CD4-positive, alpha-beta T cell (primary cell): ENCODE measurements around the gene PPP1R12B. TPM values are rescaled to one million over a fixed set of nuclear protein-coding genes. Genes with fewer than 3 reads are reported as not detected.
"Not testable (repeated sequence)": the region's sequence is repeated elsewhere in the genome, so short reads cannot be mapped to it uniquely, and the experiment has no call there.

Experiments
- ATAC-seq: fragments of 200-7000 bp; cut with Tn5 transposase; one replicate; pipeline ENCODE4 v1.10.0; 2022; ENCODE audit warnings: mild to moderate bottlenecking; ENCODE audit not compliant: poor library complexity
- CTCF ChIA-PET: fragments of 350-600 bp; sonication (Branson Sonifier 250); formaldehyde crosslinking; loops from one replicate; lab custom pipeline; 2021; ENCODE audit warnings: antibody characterized with exemption, inconsistent platforms; lab: Charles Lee
- POLR2A ChIA-PET: fragments of 350-600 bp; sonication (Branson Sonifier 250); formaldehyde crosslinking; loops from one replicate; lab custom pipeline; 2021; ENCODE audit warnings: antibody characterized with exemption, inconsistent platforms; lab: Charles Lee
- DNase-seq, 14 experiments: peaks; one replicate each; pipeline ENCODE4 v3.0.0-alpha.2; 2013 to 2020; ENCODE audit warnings: mixed read lengths in 2 of 14
- H3K27ac ChIP-seq, 2 donors: one replicate each; pipeline versions ENCODE4 v1.5.1 to v1.7.0; 2013; ENCODE audit warnings: low read length in 2 of 2, low read depth in 1 of 2, mild to moderate bottlenecking in 1 of 2
- H3K27me3 ChIP-seq, 2 experiments: 1 replicate in 1 of 2; 2 replicates in 1 of 2; pipeline versions ENCODE4 v1.6.1 to v1.7.0; 2013; ENCODE audit warnings: low read length in 2 of 2, control low read depth in 1 of 2, mild to moderate bottlenecking in 1 of 2, moderate library complexity in 1 of 2; ENCODE audit not compliant: insufficient read depth in 2 of 2, control insufficient read depth in 1 of 2
- H3K36me3 ChIP-seq: one replicate; pipeline ENCODE4 v1.6.1; 2013; ENCODE audit warnings: low read length, control low read depth; ENCODE audit not compliant: insufficient read depth
- H3K4me1 ChIP-seq: one replicate; pipeline ENCODE4 v1.6.1; 2013; ENCODE audit warnings: low read length, control low read depth; ENCODE audit not compliant: insufficient read depth
- H3K4me3 ChIP-seq: one replicate; pipeline ENCODE4 v1.5.1; 2013; ENCODE audit warnings: mild to moderate bottlenecking, low read length, moderate library complexity
- H3K9me3 ChIP-seq, 2 experiments: 1 replicate in 1 of 2; 2 replicates in 1 of 2; pipeline versions ENCODE4 v1.6.1 to v1.7.0; 2013; ENCODE audit warnings: low read length in 2 of 2, mild to moderate bottlenecking in 2 of 2, control low read depth in 1 of 2, moderate library complexity in 1 of 2; ENCODE audit not compliant: control insufficient read depth in 1 of 2, insufficient read depth in 1 of 2
- H3K27ac Mint-ChIP-seq: one replicate; pipeline ENCODE4 v1.8.0; 2020; ENCODE audit warnings: mixed read lengths
- H3K27me3 Mint-ChIP-seq: one replicate; pipeline ENCODE4 v1.8.0; 2021; ENCODE audit warnings: mixed read lengths
- H3K36me3 Mint-ChIP-seq: one replicate; pipeline ENCODE4 v1.8.0; 2021; ENCODE audit warnings: low read depth, mixed read lengths
- H3K4me1 Mint-ChIP-seq: one replicate; pipeline ENCODE4 v1.8.0; 2021; ENCODE audit warnings: low read depth, mixed read lengths
- H3K4me3 Mint-ChIP-seq: one replicate; pipeline ENCODE4 v1.8.0; 2020; ENCODE audit warnings: mild to moderate bottlenecking, mixed read lengths
- H3K9me3 Mint-ChIP-seq: one replicate; pipeline ENCODE4 v1.8.0; 2020; ENCODE audit warnings: mixed read lengths
- intact Hi-C, 2 experiments: fragments of 100-400 bp; cut with DNase I in 1 of 2; cut with micrococcal nuclease in 1 of 2; formaldehyde crosslinking; loops; one replicate each; pipeline versions ENCODE4 v1.15.1 to v1.9.0; 2023 to 2025; cut with DNase I, micrococcal nuclease
- total RNA-seq, 174 experiments: library from RNA in 2 of 174; stranded (reverse) in 2 of 174; gene quantifications; one replicate each; pipeline ENCODE4 v1.2.3 and lab custom pipeline; 2021 to 2026
- TF ChIP-seq, protein P1 (sequence below): fragments of 200-600 bp; IDR thresholded peaks from one replicate; pipeline ENCODE4 v1.8.0; 2022; ENCODE audit warnings: antibody characterized with exemption, mild to moderate bottlenecking

The PPP1R12B gene
- total RNA-seq, 2 experiments from 2014 or later: 15.0 to 15.3 TPM

DNA sequence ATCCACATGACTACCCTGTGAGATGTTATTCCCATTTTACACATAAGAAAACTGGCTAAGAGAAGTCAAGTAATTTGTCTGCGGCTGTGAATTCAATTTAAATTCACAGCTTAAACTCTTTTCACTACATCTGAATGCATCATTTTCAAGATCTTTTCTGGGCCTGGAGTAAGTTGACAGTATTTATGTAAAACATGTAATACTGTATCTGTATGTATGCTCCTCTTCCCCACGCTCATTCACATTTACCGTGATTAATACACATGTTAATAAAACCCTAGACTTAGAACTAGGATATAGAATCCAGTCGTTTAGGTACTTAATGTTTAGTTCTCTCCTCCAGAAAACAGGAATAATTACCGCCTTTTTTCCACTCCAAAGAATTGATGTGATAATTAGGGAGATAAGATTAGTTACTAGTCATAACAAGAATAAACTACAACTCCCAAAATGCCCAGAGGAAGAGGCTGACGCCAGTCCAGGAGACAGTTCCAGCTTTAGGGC lies 442 bp upstream of the PPP1R12B start:
- ATAC-seq (no peak), DNase-seq (no peak)
- peak overlapping the region; percentile 91 for H3K4me3 ChIP-seq
- TF ChIP-seq, protein P1, sequence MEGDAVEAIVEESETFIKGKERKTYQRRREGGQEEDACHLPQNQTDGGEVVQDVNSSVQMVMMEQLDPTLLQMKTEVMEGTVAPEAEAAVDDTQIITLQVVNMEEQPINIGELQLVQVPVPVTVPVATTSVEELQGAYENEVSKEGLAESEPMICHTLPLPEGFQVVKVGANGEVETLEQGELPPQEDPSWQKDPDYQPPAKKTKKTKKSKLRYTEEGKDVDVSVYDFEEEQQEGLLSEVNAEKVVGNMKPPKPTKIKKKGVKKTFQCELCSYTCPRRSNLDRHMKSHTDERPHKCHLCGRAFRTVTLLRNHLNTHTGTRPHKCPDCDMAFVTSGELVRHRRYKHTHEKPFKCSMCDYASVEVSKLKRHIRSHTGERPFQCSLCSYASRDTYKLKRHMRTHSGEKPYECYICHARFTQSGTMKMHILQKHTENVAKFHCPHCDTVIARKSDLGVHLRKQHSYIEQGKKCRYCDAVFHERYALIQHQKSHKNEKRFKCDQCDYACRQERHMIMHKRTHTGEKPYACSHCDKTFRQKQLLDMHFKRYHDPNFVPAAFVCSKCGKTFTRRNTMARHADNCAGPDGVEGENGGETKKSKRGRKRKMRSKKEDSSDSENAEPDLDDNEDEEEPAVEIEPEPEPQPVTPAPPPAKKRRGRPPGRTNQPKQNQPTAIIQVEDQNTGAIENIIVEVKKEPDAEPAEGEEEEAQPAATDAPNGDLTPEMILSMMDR: no peak
- Mint-ChIP-seq H3K4me3 (peak overlapping the region; percentile 92), H3K27ac (peak overlapping the region; percentile 87), H3K27me3 (no peaks in the 10 kb centered on the region), H3K4me1 (peaks cover 37% of the 10 kb centered on the region), H3K9me3 (no peaks in the 10 kb centered on the region), H3K36me3 (peaks cover 9% of the 10 kb centered on the region)
- POLR2A ChIA-PET: interaction anchor here (1.3 to 2.1 kb wide), 2 partner anchors 187 to 579 kb away, joined by 3 to 7 read pairs; partner anchors contain the start of genes KLHL12 and PTPN7
- H3K27me3 ChIP-seq: no peaks in the 10 kb centered on the region
- CTCF ChIA-PET: interaction anchor here (1.2 to 1.5 kb wide), 2 partner anchors 188 to 193 kb away, joined by 3 read pairs; partner anchors contain the start of gene PTPN7
- no peaks in the 10 kb centered on the region for H3K9me3 ChIP-seq
- intact Hi-C loops: loop anchor here in 1 of 2 experiments (2.0 to 10.0 kb wide), 5 partner anchors 467 to 1447 kb away; partner anchors contain the start of genes IPO9, PCAT6, RABIF and TMEM183A
- peaks cover 7% of the 10 kb centered on the region for H3K4me1 ChIP-seq
- H3K36me3 ChIP-seq: no peaks in the 10 kb centered on the region
- peak overlapping the region; percentile 70 to 77 for H3K27ac ChIP-seq

DNA sequence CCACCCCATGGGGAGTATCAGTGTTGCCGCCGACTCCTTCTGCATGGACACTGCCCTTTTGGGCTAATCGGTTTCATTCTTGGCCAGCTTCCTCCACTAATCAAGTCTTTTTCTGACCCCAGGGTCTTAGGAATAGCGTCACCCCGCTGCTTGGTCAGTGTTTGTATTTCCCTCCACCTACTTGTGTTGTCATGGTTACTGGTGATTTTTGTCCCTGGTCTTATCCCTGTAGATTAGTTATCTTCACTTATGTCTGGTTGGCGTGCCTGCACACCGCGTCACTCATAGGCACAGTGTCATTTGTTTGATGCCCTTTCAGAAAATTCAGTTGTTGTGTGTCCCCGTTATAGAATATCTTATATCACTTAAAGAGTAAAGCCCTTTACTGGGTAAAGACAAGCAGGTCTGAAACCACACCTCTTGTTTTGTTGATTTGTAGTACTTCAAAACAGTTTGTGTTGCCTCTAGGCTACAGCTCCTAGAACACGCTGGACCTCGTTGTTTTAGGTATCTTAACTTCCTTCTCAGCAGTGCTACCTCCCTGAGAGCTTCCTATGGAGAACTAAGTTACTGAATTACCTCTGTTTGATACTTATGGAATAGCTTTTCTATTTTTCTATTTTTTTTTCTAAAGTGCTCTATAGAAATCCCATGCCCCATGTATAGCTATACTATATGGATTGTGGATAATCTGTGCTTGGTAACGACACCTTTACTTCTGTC lies 868 bp downstream of the PPP1R12B start:
- POLR2A ChIA-PET: interaction anchor here (0.9 to 2.1 kb wide), 3 partner anchors 188 to 658 kb away, joined by 3 to 7 read pairs (median 4); partner anchors contain the start of genes KLHL12, PTPN7 and TMEM183A
- Mint-ChIP-seq H3K4me1 (peaks cover 31% of the 10 kb centered on the region), H3K9me3 (no peaks in the 10 kb centered on the region)

DNA sequence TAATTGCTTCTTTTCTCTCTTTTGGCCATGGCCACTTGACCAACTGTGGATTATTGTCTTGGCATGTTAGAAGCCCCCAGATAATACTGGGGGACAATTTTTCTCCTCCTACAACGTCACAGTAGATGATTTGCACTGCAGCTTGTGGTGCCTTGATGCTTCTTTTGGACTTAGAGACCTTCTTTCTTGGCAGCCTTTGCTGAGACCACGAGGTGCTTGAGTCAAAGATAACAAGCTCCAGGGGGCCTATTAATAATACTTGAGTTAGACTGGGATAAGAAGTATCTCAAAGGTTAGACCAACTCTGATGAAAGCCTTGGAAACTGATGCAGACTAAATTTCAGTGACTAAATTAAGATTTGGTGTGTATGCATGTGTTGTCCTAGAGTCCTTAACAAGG lies 3.2 kb downstream of the PPP1R12B start:
- DNase-seq (no peak), ATAC-seq (no peak)
- H3K4me3 Mint-ChIP-seq: peak overlapping the region; percentile 18
- H3K27me3 Mint-ChIP-seq: no peaks in the 10 kb centered on the region
- Histone ChIP-seq H3K27me3 (no peaks in the 10 kb centered on the region), H3K4me1 (peaks cover 7% of the 10 kb centered on the region), H3K36me3 (no peaks in the 10 kb centered on the region), H3K9me3 (no peaks in the 10 kb centered on the region), H3K27ac (no peak overlapping the region), H3K4me3 (no peak overlapping the region)
- intact Hi-C loops: no loop called here
- H3K9me3 Mint-ChIP-seq: no peaks in the 10 kb centered on the region
- ChIA-PET CTCF (interaction anchor here (1.3 kb wide), 1 partner anchor 575 kb away, joined by 3 read pairs; the partner anchor contains the start of gene KLHL12), POLR2A (no interaction called here)
- peaks cover 31% of the 10 kb centered on the region for H3K4me1 Mint-ChIP-seq
- H3K27ac Mint-ChIP-seq: no peak overlapping the region
- H3K36me3 Mint-ChIP-seq: peaks cover 9% of the 10 kb centered on the region
- TF ChIP-seq, protein P1: no peak

More for the DNA sequence above, 868 bp downstream of the PPP1R12B start:
- peaks cover 9% of the 10 kb centered on the region for H3K36me3 Mint-ChIP-seq
- H3K27me3 ChIP-seq: no peaks in the 10 kb centered on the region
- peaks cover 7% of the 10 kb centered on the region for H3K4me1 ChIP-seq
- CTCF ChIA-PET: interaction anchor here (1.2 to 1.6 kb wide), 3 partner anchors 15 to 195 kb away, joined by 3 read pairs; partner anchors contain the start of gene PTPN7
- peak overlapping the region; percentile 91 for H3K4me3 ChIP-seq
- no peak overlapping the region for H3K27ac ChIP-seq
- ATAC-seq (no peak), DNase-seq (peak in 5 of 14 experiments; percentile 2 to 48 (median 8))
- TF ChIP-seq, protein P1: no peak
- no peaks in the 10 kb centered on the region for H3K27me3 Mint-ChIP-seq
- intact Hi-C loops: loop anchor here in 1 of 2 experiments (2.0 to 10.0 kb wide), 5 partner anchors 465 to 1445 kb away; partner anchors contain the start of genes IPO9, PCAT6, RABIF and TMEM183A
- H3K36me3 ChIP-seq: no peaks in the 10 kb centered on the region
- peak overlapping the region; percentile 87 for H3K27ac Mint-ChIP-seq
- H3K4me3 Mint-ChIP-seq: peak overlapping the region; percentile 92
- H3K9me3 ChIP-seq: no peaks in the 10 kb centered on the region

DNA sequence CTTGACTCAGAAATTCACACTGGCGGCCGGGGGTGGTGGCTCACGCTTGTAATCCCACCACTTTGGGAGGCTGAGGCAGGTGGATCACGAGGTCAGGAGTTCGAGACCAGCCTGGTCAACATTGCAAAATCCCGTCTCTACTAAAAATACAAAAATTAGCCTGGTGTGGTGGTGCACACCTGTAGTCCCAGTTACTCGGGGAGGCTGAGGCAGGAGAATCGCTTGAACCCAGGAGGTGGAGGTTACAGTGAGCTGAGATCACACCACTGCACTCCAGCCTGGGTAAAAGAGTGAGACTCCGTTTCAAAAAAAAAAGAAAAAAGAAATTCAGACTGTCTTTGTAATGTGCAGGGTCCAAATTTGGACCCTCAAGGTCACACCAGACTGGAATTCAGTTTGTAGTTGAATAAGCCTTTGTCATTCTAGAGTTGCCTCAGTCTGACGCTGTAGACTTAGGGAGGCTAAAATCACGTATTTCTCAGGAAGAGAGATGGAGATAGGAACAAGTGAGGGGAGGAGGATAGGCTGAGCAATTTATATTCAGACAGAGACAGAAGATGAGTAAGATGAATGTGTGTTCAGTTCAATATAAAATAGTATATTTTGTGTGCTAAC lies 4.2 kb downstream of the PPP1R12B start:
- H3K27me3 ChIP-seq, H3K4me3 Mint-ChIP-seq, ATAC-seq, H3K36me3 ChIP-seq, H3K27ac Mint-ChIP-seq, H3K27me3 Mint-ChIP-seq, H3K9me3 Mint-ChIP-seq, DNase-seq, H3K4me1 ChIP-seq, H3K4me3 ChIP-seq, POLR2A ChIA-PET, H3K36me3 Mint-ChIP-seq, intact Hi-C loops, H3K9me3 ChIP-seq, H3K27ac ChIP-seq, CTCF ChIA-PET: not testable (repeated sequence)
- H3K4me1 Mint-ChIP-seq: peaks cover 29% of the 10 kb centered on the region
